PC-9 (cell line): ENCODE measurements around the gene C2orf74. TPM values are rescaled to one million over a fixed set of nuclear protein-coding genes. Genes with fewer than 3 reads are reported as not detected.
"Not testable (repeated sequence)": the region's sequence is repeated elsewhere in the genome, so short reads cannot be mapped to it uniquely, and the experiment has no call there.

Source experiments
- BruUV-seq: library from RNA; stranded (reverse); fragments of 400-500 nt; replicated peaks from 2 replicates; lab custom pipeline; 2021; lab: Mats Ljungman, UMichigan
- CTCF ChIA-PET: fragments of 300-600 bp; sonication (Branson Sonifier 250); formaldehyde crosslinking; loops from one replicate; lab custom pipeline; 2022; ENCODE audit warnings: antibody characterized with exemption; lab: Charles Lee
- POLR2A ChIA-PET: fragments of 300-600 bp; sonication (Branson Sonifier 250); formaldehyde crosslinking; loops from one replicate; lab custom pipeline; 2022; ENCODE audit warnings: antibody characterized with exemption; ENCODE audit not compliant: unreplicated experiment; lab: Charles Lee
- DNase-seq, 2 experiments: peaks; one replicate each; pipeline versions ENCODE4 v3.0.0 to v3.0.0-alpha.2; 2015 to 2022; ENCODE audit warnings: mixed read lengths in 1 of 2
- H2AFZ ChIP-seq: fragments of 200-600 bp; sonication (generic); 2 replicates; pipeline ENCODE4 v1.8.1; 2017; ENCODE audit warnings: antibody characterized with exemption
- H3F3A ChIP-seq: fragments of 200-600 bp; sonication (generic); 2 replicates; pipeline ENCODE4 v1.8.1; 2017; ENCODE audit warnings: antibody characterized with exemption, mild to moderate bottlenecking, low read depth; ENCODE audit not compliant: insufficient read depth
- H3K27ac ChIP-seq: fragments of 200-600 bp; sonication (generic); 2 replicates; pipeline ENCODE4 v1.6.1; 2016; ENCODE audit warnings: mixed run types
- H3K27me3 ChIP-seq: fragments of 200-600 bp; sonication (generic); 2 replicates; pipeline ENCODE4 v1.6.1; 2016; ENCODE audit warnings: low read depth, mixed run types; ENCODE audit not compliant: insufficient read depth
- H3K36me3 ChIP-seq: fragments of 200-600 bp; sonication (generic); 2 replicates; pipeline ENCODE4 v1.6.1; 2016; ENCODE audit warnings: low read depth, mixed run types
- H3K4me1 ChIP-seq: fragments of 200-600 bp; sonication (generic); replicated peaks from 2 replicates; pipeline ENCODE4 v1.6.1; 2016; ENCODE audit warnings: mixed run types; ENCODE audit not compliant: insufficient read depth
- H3K4me2 ChIP-seq: fragments of 200-600 bp; sonication (generic); 2 replicates; pipeline ENCODE4 v1.6.1; 2017; ENCODE audit warnings: mixed run types
- H3K4me3 ChIP-seq: fragments of 200-600 bp; sonication (generic); 2 replicates; pipeline ENCODE4 v1.6.1; 2016; ENCODE audit warnings: mixed run types
- H3K79me2 ChIP-seq: fragments of 200-600 bp; sonication (generic); 2 replicates; pipeline ENCODE4 v1.6.1; 2017; ENCODE audit warnings: low read depth, mixed run types
- H3K9me2 ChIP-seq: fragments of 200-600 bp; sonication (generic); 2 replicates; pipeline ENCODE4 v1.8.1; 2017; ENCODE audit warnings: mild to moderate bottlenecking; ENCODE audit not compliant: insufficient read depth
- H3K9me3 ChIP-seq: fragments of 200-600 bp; sonication (generic); 2 replicates; pipeline ENCODE4 v1.8.1; 2016; ENCODE audit warnings: low read depth; ENCODE audit not compliant: insufficient read depth
- H4K20me1 ChIP-seq: fragments of 200-600 bp; sonication (generic); 2 replicates; pipeline ENCODE4 v1.8.1; 2017; ENCODE audit not compliant: insufficient read depth
- CTCF ChIP-seq: fragments of 200-600 bp; sonication (generic); conservative IDR thresholded peaks from 2 replicates; pipeline ENCODE4 v1.6.1; 2017; ENCODE audit warnings: mixed run types, antibody characterized with exemption, mild to moderate bottlenecking, moderate library complexity
- EZH2 ChIP-seq: fragments of 200-600 bp; sonication (generic); IDR thresholded peaks from 2 replicates; pipeline ENCODE4 v1.8.0; 2017; ENCODE audit warnings: antibody characterized with exemption, low read depth
- intact Hi-C: fragments of 100-400 bp; cut with micrococcal nuclease; formaldehyde crosslinking; loops from one replicate; pipeline ENCODE4 v1.10.0; 2022; ENCODE audit not compliant: unreplicated experiment
- total RNA-seq: library from RNA; stranded (reverse); gene quantifications from 2 replicates; pipeline ENCODE4 v1.2.3, GENCODE V29; 2021

C2orf74 gene
- total RNA-seq, 1 experiment from 2014 or later, result 19.2 TPM

- H3K36me3 ChIP-seq, result peaks cover 27% of the 10 kb centered on the region; the same call in 1 of the 2 replicates
- CTCF ChIA-PET, result no interaction called here
Observed at GRCh38 chr2:61193670-61194561, 31.9 kb downstream of the C2orf74 start.

GRCh38 chr2:61194646-61195045 lies 32.7 kb downstream of the C2orf74 start:
- H3K27me3 ChIP-seq, H2AFZ ChIP-seq, intact Hi-C loops, H4K20me1 ChIP-seq, DNase-seq, H3K9me2 ChIP-seq, POLR2A ChIA-PET, H3K79me2 ChIP-seq, H3K9me3 ChIP-seq, H3K4me3 ChIP-seq, CTCF ChIA-PET, BruUV-seq: not testable (repeated sequence)
- Histone ChIP-seq H3K36me3 (peaks cover 26% of the 10 kb centered on the region; the same call in 1 of the 2 replicates), H3K4me1 (peaks cover 17% of the 10 kb centered on the region), H3K4me2 (peak overlapping the region; percentile 21), H3F3A (peaks cover 28% of the 10 kb centered on the region), H3K27ac (peak overlapping the region; percentile 70)

More at GRCh38 chr2:61193670-61194561, 31.9 kb downstream of the C2orf74 start:
- DNase-seq, result peak in 1 of 2 experiments; percentile 84
- Histone ChIP-seq H3K4me1 (peaks cover 17% of the 10 kb centered on the region), H3F3A (peaks cover 33% of the 10 kb centered on the region), H3K79me2 (no peaks in the 10 kb centered on the region), H3K9me2 (no peaks in the 10 kb centered on the region), H3K27me3 (no peaks in the 10 kb centered on the region), H2AFZ (no peak overlapping the region), H3K9me3 (no peaks in the 10 kb centered on the region), H3K27ac (peak overlapping the region; percentile 70), H3K4me2 (peak overlapping the region; percentile 21), H3K4me3 (no peak overlapping the region), H4K20me1 (no peaks in the 10 kb centered on the region)
- POLR2A ChIA-PET, result interaction anchor here (0.7 kb wide), 1 partner anchor 18 kb away, joined by 5 read pairs; no protein-coding TSS in a partner anchor
- intact Hi-C loops, result no loop called here
- TF ChIP-seq CTCF (no peak), EZH2 (no peak)
- no TSS peak for BruUV-seq

- ChIA-PET POLR2A (no interaction called here), CTCF (no interaction called here)
- peaks cover 17% of the 10 kb centered on the region for H3K4me1 ChIP-seq
- H3K9me3 ChIP-seq, result no peaks in the 10 kb centered on the region
- H2AFZ ChIP-seq, result no peak overlapping the region
- no peak for TF ChIP-seq EZH2
- no peak for TF ChIP-seq CTCF
- no peak overlapping the region for H3K27ac ChIP-seq
- H3K36me3 ChIP-seq, result 0 out of 2 replicates have a peak, but pooled peaks cover 17% of the 10 kb centered on the region
- H4K20me1 ChIP-seq, result no peaks in the 10 kb centered on the region
- no peaks in the 10 kb centered on the region for H3K79me2 ChIP-seq
- DNase-seq, result no peak
- H3K4me2 ChIP-seq, result no peak overlapping the region
- H3F3A ChIP-seq, result peaks cover 24% of the 10 kb centered on the region
- no peaks in the 10 kb centered on the region for H3K27me3 ChIP-seq
- H3K4me3 ChIP-seq, result no peak overlapping the region
- H3K9me2 ChIP-seq, result no peaks in the 10 kb centered on the region
- no TSS peak for BruUV-seq
- intact Hi-C loops, result no loop called here
Observed at GRCh38 chr2:61196671-61197070, 34.7 kb downstream of the C2orf74 start.
